ENCODE data around the gene ZBTB46. TPM values are rescaled to one million over a fixed set of nuclear protein-coding genes. Genes with fewer than 3 reads are reported as not detected.

Gene ZBTB46
- total RNA-seq, 5 donors from 2014 or later (not counting 1 experiment from before 2014, with no cell fraction given) = 0.20 to 0.95 (median 0.30) TPM

DNA sequence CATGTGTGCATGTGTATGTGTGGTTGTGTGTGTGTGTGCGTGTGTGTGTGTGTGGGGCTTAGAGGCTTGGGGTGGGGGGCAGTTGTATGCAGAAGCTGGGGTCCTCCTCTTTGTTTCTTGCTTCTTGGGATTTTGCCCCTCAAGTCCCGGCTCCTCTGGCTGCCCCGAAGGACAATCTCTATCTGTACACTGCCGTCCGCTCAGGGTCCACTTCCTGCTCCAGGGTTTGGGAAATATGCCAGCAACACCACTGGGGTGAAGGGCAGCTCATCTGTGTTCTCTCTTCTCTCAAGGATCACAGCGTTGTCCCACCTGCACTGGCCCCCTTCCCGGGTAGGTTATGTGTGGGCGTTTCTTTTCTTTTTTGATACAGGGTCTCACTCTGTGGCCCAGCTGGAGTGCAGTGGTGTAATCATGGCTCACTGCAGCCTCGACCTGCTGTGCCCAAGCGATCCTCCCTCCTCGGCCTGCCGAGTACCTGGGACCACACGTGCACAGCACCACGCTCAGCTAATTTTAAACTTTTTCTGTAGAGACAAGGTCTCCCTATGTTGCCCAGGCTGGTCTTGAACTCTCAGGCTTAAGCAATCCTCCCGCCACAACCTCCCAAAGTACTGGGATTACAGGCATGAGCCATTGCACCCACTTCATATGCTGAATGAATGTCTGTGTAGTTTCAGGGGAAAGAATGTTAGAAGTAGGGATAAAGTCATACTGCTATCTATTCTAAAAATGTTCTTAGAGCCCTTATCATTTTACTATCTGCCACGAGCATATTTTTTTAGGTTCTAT is 65.8 kb downstream of the ZBTB46 start:
- H3K36me3 ChIP-seq (ENCODE audit: control insufficient read depth in 2 of 2, extremely low read depth in 1 of 2, insufficient read depth in 1 of 2, low read length in 1 of 2) = no peaks in the 10 kb centered on the region
- DNase-seq = no peak
- no peak overlapping the region for H3K4me3 ChIP-seq (ENCODE audit: control insufficient read depth in 1 of 2, extremely low read depth in 1 of 2, low read length in 1 of 2)
- CTCF ChIA-PET = no interaction called here
- no peaks in the 10 kb centered on the region for H3K4me1 ChIP-seq (ENCODE audit: control insufficient read depth in 1 of 2, extremely low read depth in 1 of 2, insufficient read depth in 2 of 2, low read length in 2 of 2)
- Mint-ChIP-seq H3K9me3 (no peaks in the 10 kb centered on the region), H3K27ac (no peak overlapping the region), H3K4me1 (no peaks in the 10 kb centered on the region), H3K36me3 (no peaks in the 10 kb centered on the region), H3K27me3 (no peaks in the 10 kb centered on the region), H3K4me3 (no peak overlapping the region)
- H3K27me3 ChIP-seq (replicated peaks in 1 of 2; ENCODE audit: control insufficient read depth in 2 of 2, extremely low read depth in 1 of 2, insufficient read depth in 2 of 2, low read length in 1 of 2) = peaks cover 0 to 22% of the 10 kb centered on the region in 2 experiments
- no peaks in the 10 kb centered on the region for H3K9me3 ChIP-seq
- no peak overlapping the region for H3K27ac ChIP-seq (ENCODE audit: low read length)
- no peak for ATAC-seq (replicated peaks in 1 of 4)
- POLR2A ChIA-PET = no interaction called here
- WGBS (ENCODE audit: insufficient coverage) = 80% methylated on average over 14 of the region's 16 CpGs

GRCh38 chr20:63759377-63759901 is 71.6 kb downstream of the ZBTB46 start:
- Mint-ChIP-seq H3K9me3 (no peaks in the 10 kb centered on the region), H3K4me3 (no peak overlapping the region), H3K27me3 (no peaks in the 10 kb centered on the region), H3K4me1 (peaks cover 5 to 23% (median 9%) of the 10 kb centered on the region in 3 donors), H3K27ac (no peak overlapping the region), H3K36me3 (no peaks in the 10 kb centered on the region)
- no peak for DNase-seq
- CTCF ChIA-PET = interaction anchor here in 1 of 2 donors (0.6 kb wide), 1 partner anchor 88 kb away, joined by 3 read pairs; no protein-coding TSS in a partner anchor
- H3K9me3 ChIP-seq = no peaks in the 10 kb centered on the region
- POLR2A ChIA-PET = no interaction called here
- 33% methylated on average over 1 of the region's 7 CpGs for WGBS (ENCODE audit: insufficient coverage)
- no peaks in the 10 kb centered on the region for H3K27me3 ChIP-seq (replicated peaks in 1 of 2; ENCODE audit: control insufficient read depth in 2 of 2, extremely low read depth in 1 of 2, insufficient read depth in 2 of 2, low read length in 1 of 2)
- no peaks in the 10 kb centered on the region for H3K36me3 ChIP-seq (ENCODE audit: control insufficient read depth in 2 of 2, extremely low read depth in 1 of 2, insufficient read depth in 1 of 2, low read length in 1 of 2)
- peaks cover 4 to 5% of the 10 kb centered on the region in 2 experiments for H3K4me1 ChIP-seq (ENCODE audit: control insufficient read depth in 1 of 2, extremely low read depth in 1 of 2, insufficient read depth in 2 of 2, low read length in 2 of 2)
- ATAC-seq (replicated peaks in 1 of 4) = no peak
- no peak overlapping the region for H3K27ac ChIP-seq (ENCODE audit: low read length)
- no peak overlapping the region for H3K4me3 ChIP-seq (ENCODE audit: control insufficient read depth in 1 of 2, extremely low read depth in 1 of 2, low read length in 1 of 2)

DNA sequence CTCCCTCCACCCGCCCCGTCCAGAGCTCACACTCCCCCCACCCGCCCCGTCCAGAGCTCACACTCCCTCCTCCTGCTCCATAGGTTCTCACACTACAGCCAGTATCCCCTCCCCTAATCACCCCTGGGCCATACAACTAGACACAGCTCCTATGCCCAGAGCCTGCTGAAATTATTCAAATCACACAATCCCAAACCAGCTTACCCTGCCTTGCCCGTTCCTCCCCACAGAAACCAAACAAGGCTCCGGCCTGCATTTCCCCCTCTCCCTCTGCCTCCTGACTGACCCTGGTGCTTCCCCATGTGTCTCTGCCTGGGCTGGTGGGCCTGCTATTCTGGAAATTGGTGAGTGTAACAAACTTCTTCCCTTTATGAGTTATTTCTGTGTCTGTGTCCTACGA is 72.9 kb downstream of the ZBTB46 start:
- Histone ChIP-seq H3K27me3 (replicated peaks in 1 of 2; ENCODE audit: control insufficient read depth in 2 of 2, extremely low read depth in 1 of 2, insufficient read depth in 2 of 2, low read length in 1 of 2) (no peaks in the 10 kb centered on the region), H3K4me3 (ENCODE audit: control insufficient read depth in 1 of 2, extremely low read depth in 1 of 2, low read length in 1 of 2) (no peak overlapping the region), H3K27ac (ENCODE audit: low read length) (no peak overlapping the region), H3K9me3 (no peaks in the 10 kb centered on the region), H3K4me1 (ENCODE audit: control insufficient read depth in 1 of 2, extremely low read depth in 1 of 2, insufficient read depth in 2 of 2, low read length in 2 of 2) (peaks cover 4 to 5% of the 10 kb centered on the region in 2 experiments), H3K36me3 (ENCODE audit: control insufficient read depth in 2 of 2, extremely low read depth in 1 of 2, insufficient read depth in 1 of 2, low read length in 1 of 2) (no peaks in the 10 kb centered on the region)
- Mint-ChIP-seq H3K4me1 (peaks cover 7 to 23% (median 10%) of the 10 kb centered on the region in 3 donors), H3K9me3 (no peaks in the 10 kb centered on the region), H3K4me3 (no peak overlapping the region), H3K36me3 (no peaks in the 10 kb centered on the region), H3K27me3 (no peaks in the 10 kb centered on the region), H3K27ac (peak overlapping the region in 1 of 2 donors; percentile 8)
- no peak for DNase-seq
- CTCF ChIA-PET = no interaction called here
- no peak for ATAC-seq (replicated peaks in 1 of 4)
- WGBS (ENCODE audit: insufficient coverage) = 73% methylated on average over 2 of the region's 7 CpGs
- POLR2A ChIA-PET = interaction anchor here in 1 of 2 donors (0.6 kb wide), 1 partner anchor 217 kb away, joined by 3 read pairs; no protein-coding TSS in a partner anchor

DNA sequence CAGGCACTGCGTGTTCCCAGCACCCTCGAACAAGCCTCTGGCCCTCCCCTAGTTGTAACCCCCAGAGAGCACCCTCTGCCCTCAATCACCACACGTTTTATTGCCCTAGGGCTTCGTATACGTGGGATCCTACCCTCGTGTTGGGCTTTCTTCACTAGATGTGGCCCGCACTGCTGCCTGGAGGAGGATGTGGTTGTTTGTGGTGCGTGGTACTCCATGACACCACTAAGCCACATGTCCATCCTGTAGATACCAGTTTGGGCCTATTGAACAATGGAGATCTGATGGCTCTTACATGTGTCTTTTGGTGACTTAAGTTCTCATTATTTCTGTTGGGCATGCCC is 74.4 kb downstream of the ZBTB46 start:
- Histone ChIP-seq H3K4me3 (ENCODE audit: control insufficient read depth in 1 of 2, extremely low read depth in 1 of 2, low read length in 1 of 2) (no peak overlapping the region), H3K27ac (ENCODE audit: low read length) (no peak overlapping the region), H3K4me1 (ENCODE audit: control insufficient read depth in 1 of 2, extremely low read depth in 1 of 2, insufficient read depth in 2 of 2, low read length in 2 of 2) (peaks cover 4 to 16% of the 10 kb centered on the region in 2 experiments), H3K36me3 (ENCODE audit: control insufficient read depth in 2 of 2, extremely low read depth in 1 of 2, insufficient read depth in 1 of 2, low read length in 1 of 2) (no peaks in the 10 kb centered on the region), H3K27me3 (replicated peaks in 1 of 2; ENCODE audit: control insufficient read depth in 2 of 2, extremely low read depth in 1 of 2, insufficient read depth in 2 of 2, low read length in 1 of 2) (no peaks in the 10 kb centered on the region), H3K9me3 (no peaks in the 10 kb centered on the region)
- ChIA-PET CTCF (no interaction called here), POLR2A (interaction anchor here in 1 of 2 donors (1.0 kb wide), 1 partner anchor 12 kb away, joined by 3 read pairs; no protein-coding TSS in a partner anchor)
- 51% methylated on average over 3 of the region's 8 CpGs for WGBS (ENCODE audit: insufficient coverage)
- Mint-ChIP-seq H3K36me3 (no peaks in the 10 kb centered on the region), H3K27ac (no peak overlapping the region), H3K4me1 (peaks cover 14 to 28% (median 15%) of the 10 kb centered on the region in 3 donors), H3K27me3 (no peaks in the 10 kb centered on the region), H3K4me3 (peak overlapping the region in 1 of 3 donors; percentile 20), H3K9me3 (no peaks in the 10 kb centered on the region)
- ATAC-seq (replicated peaks in 1 of 4) (peak in 2 of 4 experiments; percentile 64 to 69), DNase-seq (peak in 1 of 35 experiments; percentile 14)

DNA sequence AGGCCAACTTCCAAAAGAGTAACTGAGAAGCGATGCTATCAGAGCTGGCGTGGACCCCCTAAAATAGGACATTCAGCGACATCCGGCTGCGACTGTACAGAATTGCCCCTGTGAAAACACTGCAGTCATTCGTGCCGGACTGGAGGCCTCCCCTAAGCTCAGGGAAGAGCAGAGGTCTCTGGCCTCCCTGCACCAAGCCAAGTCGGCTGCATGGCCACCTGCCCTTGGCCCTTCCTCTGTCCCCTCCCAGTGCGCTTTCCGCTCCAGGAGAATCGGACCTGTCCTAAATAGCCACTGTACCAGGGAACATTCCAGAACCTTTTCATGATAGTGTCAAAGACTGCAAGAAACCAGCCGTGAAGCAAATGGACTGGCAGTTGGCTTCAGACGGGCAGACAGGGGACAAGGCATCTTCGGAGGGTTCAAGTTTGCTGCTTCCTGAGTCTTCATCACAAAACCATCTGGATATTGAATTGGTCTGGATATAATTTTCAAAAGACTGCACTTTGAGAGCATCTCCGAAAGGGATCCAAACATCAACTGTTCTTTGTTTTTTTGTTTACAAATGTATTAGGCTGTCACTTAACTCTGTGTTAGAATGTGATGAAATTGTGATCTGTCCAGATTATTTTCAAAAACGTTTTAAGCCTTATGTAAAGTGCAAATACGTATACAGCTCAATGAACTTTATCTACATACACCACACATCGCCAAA is 75.0 kb downstream of the ZBTB46 start:
- Histone ChIP-seq H3K4me3 (ENCODE audit: control insufficient read depth in 1 of 2, extremely low read depth in 1 of 2, low read length in 1 of 2) (no peak overlapping the region), H3K27ac (ENCODE audit: low read length) (no peak overlapping the region), H3K36me3 (ENCODE audit: control insufficient read depth in 2 of 2, extremely low read depth in 1 of 2, insufficient read depth in 1 of 2, low read length in 1 of 2) (no peaks in the 10 kb centered on the region), H3K27me3 (replicated peaks in 1 of 2; ENCODE audit: control insufficient read depth in 2 of 2, extremely low read depth in 1 of 2, insufficient read depth in 2 of 2, low read length in 1 of 2) (no peaks in the 10 kb centered on the region), H3K9me3 (no peaks in the 10 kb centered on the region), H3K4me1 (ENCODE audit: control insufficient read depth in 1 of 2, extremely low read depth in 1 of 2, insufficient read depth in 2 of 2, low read length in 2 of 2) (peaks cover 7 to 21% of the 10 kb centered on the region in 2 experiments)
- ChIA-PET CTCF (no interaction called here), POLR2A (interaction anchor here in 1 of 2 donors (1.0 kb wide), 1 partner anchor 12 kb away, joined by 3 read pairs; no protein-coding TSS in a partner anchor)
- DNase-seq = no peak
- no peaks in the 10 kb centered on the region for H3K9me3 Mint-ChIP-seq
- H3K27me3 Mint-ChIP-seq = no peaks in the 10 kb centered on the region
- peaks cover 17 to 31% (median 17%) of the 10 kb centered on the region in 3 donors for H3K4me1 Mint-ChIP-seq
- H3K4me3 Mint-ChIP-seq = peak overlapping the region in 1 of 3 donors; percentile 20
- H3K36me3 Mint-ChIP-seq = no peaks in the 10 kb centered on the region
- ATAC-seq (replicated peaks in 1 of 4) = no peak
- H3K27ac Mint-ChIP-seq = no peak overlapping the region
- WGBS (ENCODE audit: insufficient coverage) = 93% methylated on average over 13 of the region's 18 CpGs

- Mint-ChIP-seq H3K4me1 (peaks cover 32 to 43% (median 32%) of the 10 kb centered on the region in 3 donors), H3K36me3 (no peaks in the 10 kb centered on the region), H3K9me3 (no peaks in the 10 kb centered on the region), H3K27ac (peak overlapping the region in 1 of 2 donors; percentile 23), H3K27me3 (no peaks in the 10 kb centered on the region), H3K4me3 (no peak overlapping the region)
- no peak for DNase-seq
- WGBS (ENCODE audit: insufficient coverage) = 90% methylated on average over 10 of the region's 16 CpGs
- H3K9me3 ChIP-seq = no peaks in the 10 kb centered on the region
- ChIA-PET CTCF (no interaction called here), POLR2A (no interaction called here)
- ATAC-seq (replicated peaks in 1 of 4) = no peak
- no peak overlapping the region for H3K27ac ChIP-seq (ENCODE audit: low read length)
- H3K4me1 ChIP-seq (ENCODE audit: control insufficient read depth in 1 of 2, extremely low read depth in 1 of 2, insufficient read depth in 2 of 2, low read length in 2 of 2) = peaks cover 18 to 39% of the 10 kb centered on the region in 2 experiments
- H3K27me3 ChIP-seq (replicated peaks in 1 of 2; ENCODE audit: control insufficient read depth in 2 of 2, extremely low read depth in 1 of 2, insufficient read depth in 2 of 2, low read length in 1 of 2) = no peaks in the 10 kb centered on the region
- H3K4me3 ChIP-seq (ENCODE audit: control insufficient read depth in 1 of 2, extremely low read depth in 1 of 2, low read length in 1 of 2) = no peak overlapping the region
- no peaks in the 10 kb centered on the region for H3K36me3 ChIP-seq (ENCODE audit: control insufficient read depth in 2 of 2, extremely low read depth in 1 of 2, insufficient read depth in 1 of 2, low read length in 1 of 2)
Measured at GRCh38 chr20:63754008-63754407, 77.1 kb downstream of the ZBTB46 start.
